Esophagus squamous epithelium (tissue), 5 donors: Measurements from ENCODE around the gene ARHGAP30. TPM values are rescaled to one million over a fixed set of nuclear protein-coding genes. Genes with fewer than 3 reads are reported as not detected.

Source experiments
- DNase-seq: peaks from one replicate; lab custom pipeline; 2025; lab: John Stamatoyannopoulos, UW
- H3K27ac ChIP-seq, 4 donors: fragments of 200-600 bp; sonication (generic); one replicate each; pipeline ENCODE4 v1.5.1; 2016 to 2019; ENCODE audit warnings: mild to moderate bottlenecking in 1 of 4
- H3K27me3 ChIP-seq, 4 donors: fragments of 200-600 bp; sonication (generic); 1 replicate in 3 of 4; 2 replicates in 1 of 4; pipeline versions ENCODE4 v1.5.1 to v1.6.0; 2017 to 2021; ENCODE audit warnings: antibody characterized with exemption in 1 of 4
- H3K36me3 ChIP-seq, 3 donors: fragments of 200-600 bp; sonication (generic); one replicate each; pipeline ENCODE4 v1.5.1; 2016 to 2019
- H3K4me1 ChIP-seq, 3 donors: fragments of 200-600 bp; sonication (generic); one replicate each; pipeline ENCODE4 v1.5.1; 2017 to 2019
- H3K4me3 ChIP-seq, 4 donors: fragments of 200-600 bp; sonication (generic); 1 replicate in 3 of 4; 2 replicates in 1 of 4; pipeline ENCODE4 v1.5.1; 2016 to 2019; ENCODE audit warnings: mild to moderate bottlenecking in 2 of 4, moderate library complexity in 1 of 4
- H3K9me3 ChIP-seq, 3 donors: fragments of 200-600 bp; sonication (generic); one replicate each; pipeline ENCODE4 v1.5.1; 2016 to 2019
- CTCF ChIP-seq, 6 experiments: fragments of 450-650 bp in 4 of 6; fragments of 200-600 bp in 2 of 6; sonication (generic) in 2 of 6; IDR thresholded peaks; one replicate each; pipeline ENCODE4 v1.5.1; 2016 to 2019; ENCODE audit warnings: antibody characterized with exemption in 6 of 6, mild to moderate bottlenecking in 4 of 6, moderate library complexity in 4 of 6
- POLR2A ChIP-seq, 4 donors: fragments of 450-650 bp; IDR thresholded peaks; one replicate each; pipeline ENCODE4 v1.6.1; 2017; ENCODE audit warnings: antibody characterized with exemption in 4 of 4, mild to moderate bottlenecking in 4 of 4, moderate library complexity in 3 of 4
- WGBS, 2 donors: methylation state at CpG; one replicate each; pipeline ENCODE4 v1.1.5; 2018; 5-methylcytosine and 5-hydroxymethylcytosine counted together
- intact Hi-C: fragments of 100-400 bp; cut with DNase I; formaldehyde crosslinking; loops from one replicate; pipeline ENCODE4 v1.15.0; 2022
- total RNA-seq, 4 donors: library from RNA; depleted of rRNA; stranded (reverse); fragments of >200 nt; gene quantifications; one replicate each; pipeline ENCODE4 v1.1.0, GENCODE V29; 2016
- donor health status: DM: yes; HTN: yes; CAD: no.

ARHGAP30 gene
- total RNA-seq, 4 donors from 2014 or later: 2.9 to 13.5 (median 7.4) TPM

- TF ChIP-seq POLR2A (IDR thresholded peaks at IDR 0.05) (no peak), CTCF (IDR thresholded peaks at IDR 0.05) (no peak)
- peak overlapping the region in 3 of 4 donors; percentile 3 to 97 (median 95) for H3K27ac ChIP-seq
- H3K36me3 ChIP-seq: no peaks in the 10 kb centered on the region
- intact Hi-C loops: loop anchor here (10.0 kb wide), 1 partner anchor 56 kb away; the partner anchor contains the start of gene TSTD1
- H3K27me3 ChIP-seq: no peaks in the 10 kb centered on the region
- no peaks in the 10 kb centered on the region for H3K9me3 ChIP-seq
- H3K4me1 ChIP-seq: peaks cover 11 to 75% (median 16%) of the 10 kb centered on the region in 3 donors
- no peak for DNase-seq
- 82 to 92% methylated on average over 5 of the region's 5 CpGs for WGBS, 2 donors
- no peak overlapping the region for H3K4me3 ChIP-seq
Observed at GRCh38 chr1:161091093-161091492, 21.4 kb upstream of the ARHGAP30 start.

DNA sequence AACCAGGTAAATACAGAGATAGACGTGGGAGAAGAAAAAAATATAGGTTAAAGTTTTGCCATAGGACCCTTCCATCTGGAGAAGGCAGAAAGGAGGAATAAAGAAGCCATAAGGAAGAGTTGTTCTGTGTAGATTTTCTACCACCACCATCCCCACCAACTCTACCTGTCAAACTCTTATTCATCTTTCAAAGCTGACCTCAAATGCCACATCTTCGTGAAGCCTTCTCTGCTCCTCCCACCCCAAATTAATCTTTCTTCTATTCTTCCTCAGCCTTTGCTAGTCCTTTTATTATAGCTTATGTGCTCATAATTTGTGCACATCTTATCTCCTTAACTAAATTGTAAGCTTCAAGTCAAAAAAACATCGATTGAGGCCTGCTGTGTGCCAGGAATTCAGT is 20.9 kb upstream of the ARHGAP30 start:
- DNase-seq: no peak
- TF ChIP-seq POLR2A (IDR thresholded peaks at IDR 0.05) (no peak), CTCF (IDR thresholded peaks at IDR 0.05) (no peak)
- WGBS, 2 donors: 65 to 72% methylated on average over 3 of the region's 3 CpGs
- Histone ChIP-seq H3K27me3 (no peaks in the 10 kb centered on the region), H3K9me3 (no peaks in the 10 kb centered on the region), H3K4me1 (peaks cover 11 to 75% (median 11%) of the 10 kb centered on the region in 3 donors), H3K27ac (peak overlapping the region in 3 of 4 donors; percentile 94 to 97 (median 95)), H3K4me3 (no peak overlapping the region), H3K36me3 (no peaks in the 10 kb centered on the region)
- intact Hi-C loops: loop anchor here (10.0 kb wide), 1 partner anchor 56 kb away; the partner anchor contains the start of gene TSTD1

GRCh38 chr1:161089938-161090337 is 20.2 kb upstream of the ARHGAP30 start:
- TF ChIP-seq CTCF (IDR thresholded peaks at IDR 0.05) (no peak), POLR2A (IDR thresholded peaks at IDR 0.05) (no peak)
- DNase-seq: no peak
- Histone ChIP-seq H3K27me3 (no peaks in the 10 kb centered on the region), H3K36me3 (no peaks in the 10 kb centered on the region), H3K9me3 (no peaks in the 10 kb centered on the region), H3K27ac (peak overlapping the region; percentile 90 to 97 (median 94)), H3K4me1 (peaks cover 8 to 75% (median 11%) of the 10 kb centered on the region in 3 donors), H3K4me3 (peak overlapping the region; percentile 50 to 65 (median 64))
- WGBS, 2 donors: 86 to 88% methylated on average over 4 to 5 of the region's 5 CpGs
- intact Hi-C loops: loop anchor here (10.0 kb wide), 1 partner anchor 55 kb away; the partner anchor contains the start of gene TSTD1

GRCh38 chr1:161089251-161089924 is 19.7 kb upstream of the ARHGAP30 start, which contains the start of gene NECTIN4:
Gene NECTIN4 (minus strand): TSS chr1:161089558. CDS start chr1:161089296, 262 bp downstream.
- no peak for TF ChIP-seq CTCF (IDR thresholded peaks at IDR 0.05)
- peak in 3 of 4 donors; percentile 72 to 83 (median 73) for TF ChIP-seq POLR2A (IDR thresholded peaks at IDR 0.05)
- intact Hi-C loops: no loop called here
- Histone ChIP-seq H3K27me3 (no peaks in the 10 kb centered on the region), H3K36me3 (no peaks in the 10 kb centered on the region), H3K4me1 (peaks cover 8 to 78% (median 17%) of the 10 kb centered on the region in 3 donors), H3K27ac (peak within 1 kb of the TSS; percentile 90 to 97 (median 94)), H3K4me3 (peak within 1 kb of the TSS; percentile 50 to 65 (median 64)), H3K9me3 (no peaks in the 10 kb centered on the region)
- 39 to 64% methylated on average over 7 of the region's 22 CpGs for WGBS, 2 donors
- DNase-seq: no peak

GRCh38 chr1:161088587-161089110 is 19.0 kb upstream of the ARHGAP30 start:
- Histone ChIP-seq H3K36me3 (no peaks in the 10 kb centered on the region), H3K27me3 (no peaks in the 10 kb centered on the region), H3K9me3 (no peaks in the 10 kb centered on the region), H3K4me3 (peak overlapping the region; percentile 50 to 65 (median 64)), H3K27ac (peak overlapping the region; percentile 90 to 97 (median 94)), H3K4me1 (peaks cover 16 to 85% (median 18%) of the 10 kb centered on the region in 3 donors)
- WGBS, 2 donors: 41 to 86% methylated on average over 3 of the region's 3 CpGs
- intact Hi-C loops: no loop called here
- TF ChIP-seq CTCF (IDR thresholded peaks at IDR 0.05): no peak
- TF ChIP-seq POLR2A (IDR thresholded peaks at IDR 0.05): no peak
- DNase-seq: no peak
